Gastrocnemius medialis (tissue), 4 donors: Measurements from ENCODE around the gene NCOR2.

ENCODE experiments used
- POLR2A ChIP-seq, 2 donors: fragments of 450-650 bp; IDR thresholded peaks; one replicate each; pipeline ENCODE4 v1.6.1; 2017; ENCODE audit warnings: antibody characterized with exemption in 2 of 2, mild to moderate bottlenecking in 2 of 2, moderate library complexity in 2 of 2
- TF ChIP-seq, protein P1 (sequence below), 5 experiments: fragments of 450-650 bp in 3 of 5; fragments of 200-600 bp in 2 of 5; sonication (generic) in 2 of 5; IDR thresholded peaks in 4 of 5; conservative IDR thresholded peaks in 1 of 5; 1 replicate in 4 of 5; 2 replicates in 1 of 5; pipeline ENCODE4 v1.5.1; 2016 to 2019; ENCODE audit warnings: antibody characterized with exemption in 5 of 5, mild to moderate bottlenecking in 3 of 5, moderate library complexity in 3 of 5

DNA sequence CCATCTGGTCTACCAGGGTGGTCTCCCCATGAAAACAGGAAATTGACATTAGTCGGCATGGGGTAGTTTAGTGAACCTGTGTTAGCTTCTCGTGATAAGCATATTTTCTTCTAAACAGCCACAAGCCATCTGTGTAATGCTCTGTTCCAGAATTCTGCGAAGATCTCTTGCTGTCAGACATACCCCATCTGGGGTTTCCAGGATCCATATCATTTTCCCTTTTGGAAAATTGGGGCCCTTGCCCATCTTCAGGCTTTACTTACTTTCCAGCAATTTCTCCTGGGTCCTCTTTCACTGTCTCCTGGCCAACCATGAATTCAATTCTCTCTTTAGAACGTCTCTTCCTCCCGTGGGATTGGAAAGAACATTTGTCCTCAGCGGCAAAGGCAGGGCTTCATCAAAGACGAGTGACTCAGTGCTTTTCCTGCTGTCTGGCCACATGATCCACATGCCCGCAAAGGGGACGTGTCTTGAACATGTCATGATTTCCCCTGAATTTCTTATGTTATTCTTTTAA lies 21.4 kb upstream of the NCOR2 start:
- TF ChIP-seq, protein P1, sequence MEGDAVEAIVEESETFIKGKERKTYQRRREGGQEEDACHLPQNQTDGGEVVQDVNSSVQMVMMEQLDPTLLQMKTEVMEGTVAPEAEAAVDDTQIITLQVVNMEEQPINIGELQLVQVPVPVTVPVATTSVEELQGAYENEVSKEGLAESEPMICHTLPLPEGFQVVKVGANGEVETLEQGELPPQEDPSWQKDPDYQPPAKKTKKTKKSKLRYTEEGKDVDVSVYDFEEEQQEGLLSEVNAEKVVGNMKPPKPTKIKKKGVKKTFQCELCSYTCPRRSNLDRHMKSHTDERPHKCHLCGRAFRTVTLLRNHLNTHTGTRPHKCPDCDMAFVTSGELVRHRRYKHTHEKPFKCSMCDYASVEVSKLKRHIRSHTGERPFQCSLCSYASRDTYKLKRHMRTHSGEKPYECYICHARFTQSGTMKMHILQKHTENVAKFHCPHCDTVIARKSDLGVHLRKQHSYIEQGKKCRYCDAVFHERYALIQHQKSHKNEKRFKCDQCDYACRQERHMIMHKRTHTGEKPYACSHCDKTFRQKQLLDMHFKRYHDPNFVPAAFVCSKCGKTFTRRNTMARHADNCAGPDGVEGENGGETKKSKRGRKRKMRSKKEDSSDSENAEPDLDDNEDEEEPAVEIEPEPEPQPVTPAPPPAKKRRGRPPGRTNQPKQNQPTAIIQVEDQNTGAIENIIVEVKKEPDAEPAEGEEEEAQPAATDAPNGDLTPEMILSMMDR (IDR thresholded peaks at IDR 0.05 in 4 of 5, conservative IDR thresholded peaks at IDR 0.05 in 1 of 5) = no peak
- TF ChIP-seq POLR2A (IDR thresholded peaks at IDR 0.05) = no peak
